Measurements from ENCODE around the gene TRIM32.

TRIM32 gene

DNA sequence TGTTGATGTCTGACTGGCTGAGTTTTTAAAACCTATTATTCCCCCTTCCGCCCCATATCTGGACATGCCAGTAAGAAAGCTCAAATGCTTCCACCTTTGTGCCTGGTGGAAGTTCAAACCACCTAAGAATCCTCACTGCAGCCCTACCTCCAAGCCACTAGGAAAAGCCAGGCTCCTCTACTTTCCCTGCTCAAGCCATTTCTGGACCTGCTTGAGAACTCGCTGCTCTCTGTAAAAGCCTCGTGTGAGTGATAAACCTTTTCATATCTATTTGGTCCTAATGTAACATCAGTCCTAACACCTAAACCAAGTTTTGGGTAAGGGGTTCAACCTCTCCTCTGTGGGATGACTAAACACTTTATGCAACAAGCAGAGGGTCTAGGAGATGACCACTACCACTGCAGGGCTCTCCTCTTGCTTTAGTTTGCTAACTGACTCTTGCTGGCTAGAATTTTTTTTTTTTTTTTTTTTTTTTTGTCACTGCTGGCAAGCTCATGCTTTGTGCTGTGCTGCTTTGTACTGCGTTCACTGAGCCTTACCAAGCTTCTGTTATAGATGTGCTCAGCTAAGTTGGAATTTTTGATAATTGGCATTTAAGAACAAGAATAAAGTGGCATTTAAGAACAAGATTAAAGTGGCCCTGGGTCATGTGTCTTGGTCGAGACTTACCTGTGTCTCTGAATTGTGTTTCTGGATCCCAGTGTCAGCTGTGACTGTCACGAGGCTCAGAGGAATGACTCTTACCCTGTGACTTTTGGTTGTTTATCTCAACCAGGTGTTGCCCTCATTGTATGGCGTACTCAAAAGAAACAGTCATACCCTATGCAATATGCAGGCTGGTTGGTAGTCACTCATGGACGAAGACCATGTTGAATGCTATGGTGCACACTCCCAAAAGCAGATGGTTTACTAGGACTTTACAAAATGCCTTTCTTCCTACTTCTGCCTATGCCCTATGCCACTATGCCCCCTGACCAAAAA is 19.5 kb downstream of the TRIM32 start:
- no peak overlapping the region for H3K4me3 ChIP-seq (ENCODE audit: control insufficient read depth in 1 of 7, extremely low read depth in 1 of 7, insufficient read depth in 4 of 7, low read depth in 2 of 7, low read length in 6 of 7)
- H3K27me3 ChIP-seq (replicated peaks in 2 of 5; ENCODE audit: control insufficient read depth in 4 of 5, insufficient read depth in 5 of 5, low read length in 4 of 5): no peaks in the 10 kb centered on the region
- no peak for DNase-seq
- H3K36me3 ChIP-seq (ENCODE audit: control insufficient read depth in 4 of 4, insufficient read depth in 4 of 4, low read length in 3 of 4): peaks cover 0 to 3% (median 0%) of the 10 kb centered on the region in 4 experiments
- H3K27ac ChIP-seq (ENCODE audit: insufficient read depth in 1 of 2, low read depth in 1 of 2, low read length in 2 of 2, poor library complexity in 1 of 2, severe bottlenecking in 2 of 2): no peak overlapping the region
- peaks cover 0 to 9% (median 0%) of the 10 kb centered on the region in 5 experiments for H3K9me3 ChIP-seq (ENCODE audit: control extremely low read depth in 1 of 5, control insufficient read depth in 4 of 5, insufficient read depth in 2 of 5, low read depth in 1 of 5, low read length in 4 of 5)
- ChIA-PET POLR2A (no interaction called here), CTCF (no interaction called here)
- WGBS (ENCODE audit: insufficient coverage): 100% methylated on average over 6 of the region's 8 CpGs
- H3K4me1 ChIP-seq (ENCODE audit: control extremely low read depth in 1 of 4, control insufficient read depth in 4 of 4, insufficient read depth in 4 of 4, low read length in 3 of 4): no peaks in the 10 kb centered on the region

DNA sequence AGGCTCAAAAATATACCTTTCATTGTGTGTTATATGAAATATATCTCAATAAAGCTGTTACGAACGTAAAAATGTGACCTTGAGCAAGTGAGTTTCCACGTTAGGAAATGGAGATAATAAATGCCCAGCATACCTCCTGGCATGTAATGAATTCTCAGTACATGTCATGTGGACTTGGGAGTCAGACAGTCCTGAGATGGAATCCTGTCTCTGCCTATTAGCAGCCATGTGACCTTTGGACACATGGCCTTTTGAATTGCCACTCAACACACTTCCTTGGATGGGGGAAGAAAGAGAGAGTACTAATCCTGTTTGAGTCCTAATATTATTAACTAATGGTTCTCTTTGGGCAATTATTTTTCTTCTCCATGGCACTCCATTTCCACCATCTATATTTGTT is 25.7 kb downstream of the TRIM32 start:
- Histone ChIP-seq H3K27me3 (replicated peaks in 2 of 5; ENCODE audit: control insufficient read depth in 4 of 5, insufficient read depth in 5 of 5, low read length in 4 of 5) (no peaks in the 10 kb centered on the region), H3K4me3 (ENCODE audit: control insufficient read depth in 1 of 7, extremely low read depth in 1 of 7, insufficient read depth in 4 of 7, low read depth in 2 of 7, low read length in 6 of 7) (no peak overlapping the region), H3K4me1 (ENCODE audit: control extremely low read depth in 1 of 4, control insufficient read depth in 4 of 4, insufficient read depth in 4 of 4, low read length in 3 of 4) (no peaks in the 10 kb centered on the region), H3K9me3 (ENCODE audit: control extremely low read depth in 1 of 5, control insufficient read depth in 4 of 5, insufficient read depth in 2 of 5, low read depth in 1 of 5, low read length in 4 of 5) (no peaks in the 10 kb centered on the region), H3K27ac (ENCODE audit: insufficient read depth in 1 of 2, low read depth in 1 of 2, low read length in 2 of 2, poor library complexity in 1 of 2, severe bottlenecking in 2 of 2) (no peak overlapping the region), H3K36me3 (ENCODE audit: control insufficient read depth in 4 of 4, insufficient read depth in 4 of 4, low read length in 3 of 4) (no peaks in the 10 kb centered on the region)
- no peak for DNase-seq
- 96% methylated on average over 3 of the region's 3 CpGs for WGBS (ENCODE audit: insufficient coverage)
- POLR2A ChIA-PET: no interaction called here
- CTCF ChIA-PET: interaction anchor here (1.6 kb wide), 1 partner anchor 24 kb away, joined by 7 read pairs; no protein-coding TSS in a partner anchor

DNA sequence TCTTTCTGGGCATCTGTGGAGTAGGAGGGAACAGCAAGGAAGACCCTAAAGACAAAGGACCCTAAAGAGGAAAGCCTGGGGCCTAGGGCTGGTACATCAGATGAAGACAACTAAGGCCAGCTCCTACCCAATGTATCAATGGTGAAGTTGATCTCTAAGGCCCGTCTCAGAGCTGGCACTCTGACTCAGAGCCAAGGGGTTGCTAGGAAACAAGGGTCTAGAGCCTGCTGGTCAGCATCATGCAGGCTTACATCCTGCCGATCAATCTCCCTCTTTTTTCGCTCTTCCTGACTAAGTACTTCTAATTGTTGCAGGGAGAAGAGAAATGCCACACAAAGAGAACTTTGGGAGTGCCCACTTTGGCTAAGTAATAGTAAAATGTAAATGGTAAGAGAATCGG is 26.2 kb downstream of the TRIM32 start:
- CTCF ChIA-PET: no interaction called here
- H3K27me3 ChIP-seq (replicated peaks in 2 of 5; ENCODE audit: control insufficient read depth in 4 of 5, insufficient read depth in 5 of 5, low read length in 4 of 5): no peaks in the 10 kb centered on the region
- no peaks in the 10 kb centered on the region for H3K4me1 ChIP-seq (ENCODE audit: control extremely low read depth in 1 of 4, control insufficient read depth in 4 of 4, insufficient read depth in 4 of 4, low read length in 3 of 4)
- 88% methylated on average over 3 of the region's 4 CpGs for whole genome bisulfite sequencing (ENCODE audit: insufficient coverage)
- no peaks in the 10 kb centered on the region for H3K9me3 ChIP-seq (ENCODE audit: control extremely low read depth in 1 of 5, control insufficient read depth in 4 of 5, insufficient read depth in 2 of 5, low read depth in 1 of 5, low read length in 4 of 5)
- no peaks in the 10 kb centered on the region for H3K36me3 ChIP-seq (ENCODE audit: control insufficient read depth in 4 of 4, insufficient read depth in 4 of 4, low read length in 3 of 4)
- H3K4me3 ChIP-seq (ENCODE audit: control insufficient read depth in 1 of 7, extremely low read depth in 1 of 7, insufficient read depth in 4 of 7, low read depth in 2 of 7, low read length in 6 of 7): no peak overlapping the region
- no peak overlapping the region for H3K27ac ChIP-seq (ENCODE audit: insufficient read depth in 1 of 2, low read depth in 1 of 2, low read length in 2 of 2, poor library complexity in 1 of 2, severe bottlenecking in 2 of 2)
- DNase-seq: no peak
- POLR2A ChIA-PET: no interaction called here

DNA sequence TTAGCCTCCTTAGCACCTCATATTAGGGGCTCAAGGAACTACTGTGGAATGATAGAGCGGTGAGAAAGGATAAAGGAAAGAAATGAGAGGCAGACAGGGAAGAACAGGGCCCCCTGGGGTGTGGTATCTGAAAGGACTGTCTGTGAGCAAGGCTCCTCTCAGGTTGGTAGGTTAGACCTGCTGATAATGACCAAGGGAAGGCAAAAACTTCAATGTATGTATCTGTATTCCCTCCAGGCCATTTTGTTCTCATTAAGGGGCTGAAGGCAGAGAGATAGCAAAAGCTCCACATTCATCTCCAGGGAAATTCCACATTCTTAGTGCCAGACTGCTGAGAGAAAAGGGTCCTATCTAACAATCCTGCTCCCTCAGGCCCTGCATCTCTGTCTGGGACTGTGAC is 28.6 kb downstream of the TRIM32 start:
- no CpG with 5 or more reads among the region's 1 CpG for WGBS (ENCODE audit: insufficient coverage)

DNA sequence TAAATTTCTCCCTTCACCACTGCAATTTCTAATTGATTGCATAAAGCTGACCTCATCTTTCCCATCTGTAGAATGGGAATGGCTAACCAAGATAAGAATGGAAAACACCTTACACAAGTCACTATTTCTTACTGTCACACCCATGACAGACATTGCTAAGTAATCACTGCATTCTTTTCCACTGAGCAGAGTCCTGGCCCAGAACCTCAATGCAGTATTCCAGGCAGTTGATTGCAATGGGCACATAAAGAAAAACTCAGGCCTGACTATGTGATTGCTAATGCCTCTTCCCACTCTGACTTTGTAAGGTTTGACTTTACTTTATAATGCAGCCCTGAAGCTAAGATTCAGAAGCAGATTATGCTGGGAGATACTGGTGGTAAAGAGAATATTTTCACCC is 29.3 kb downstream of the TRIM32 start:
- ChIA-PET CTCF (no interaction called here), POLR2A (no interaction called here)
- H3K27ac ChIP-seq (ENCODE audit: insufficient read depth in 1 of 2, low read depth in 1 of 2, low read length in 2 of 2, poor library complexity in 1 of 2, severe bottlenecking in 2 of 2): no peak overlapping the region

More for the DNA sequence above, 28.6 kb downstream of the TRIM32 start:
- no peaks in the 10 kb centered on the region for H3K27me3 ChIP-seq (replicated peaks in 2 of 5; ENCODE audit: control insufficient read depth in 4 of 5, insufficient read depth in 5 of 5, low read length in 4 of 5)
- no peaks in the 10 kb centered on the region for H3K9me3 ChIP-seq (ENCODE audit: control extremely low read depth in 1 of 5, control insufficient read depth in 4 of 5, insufficient read depth in 2 of 5, low read depth in 1 of 5, low read length in 4 of 5)
- CTCF ChIA-PET: no interaction called here
- POLR2A ChIA-PET: no interaction called here
- no peaks in the 10 kb centered on the region for H3K4me1 ChIP-seq (ENCODE audit: control extremely low read depth in 1 of 4, control insufficient read depth in 4 of 4, insufficient read depth in 4 of 4, low read length in 3 of 4)
- no peak overlapping the region for H3K4me3 ChIP-seq (ENCODE audit: control insufficient read depth in 1 of 7, extremely low read depth in 1 of 7, insufficient read depth in 4 of 7, low read depth in 2 of 7, low read length in 6 of 7)
- no peak overlapping the region for H3K27ac ChIP-seq (ENCODE audit: insufficient read depth in 1 of 2, low read depth in 1 of 2, low read length in 2 of 2, poor library complexity in 1 of 2, severe bottlenecking in 2 of 2)
- DNase-seq: no peak
- no peaks in the 10 kb centered on the region for H3K36me3 ChIP-seq (ENCODE audit: control insufficient read depth in 4 of 4, insufficient read depth in 4 of 4, low read length in 3 of 4)

DNA sequence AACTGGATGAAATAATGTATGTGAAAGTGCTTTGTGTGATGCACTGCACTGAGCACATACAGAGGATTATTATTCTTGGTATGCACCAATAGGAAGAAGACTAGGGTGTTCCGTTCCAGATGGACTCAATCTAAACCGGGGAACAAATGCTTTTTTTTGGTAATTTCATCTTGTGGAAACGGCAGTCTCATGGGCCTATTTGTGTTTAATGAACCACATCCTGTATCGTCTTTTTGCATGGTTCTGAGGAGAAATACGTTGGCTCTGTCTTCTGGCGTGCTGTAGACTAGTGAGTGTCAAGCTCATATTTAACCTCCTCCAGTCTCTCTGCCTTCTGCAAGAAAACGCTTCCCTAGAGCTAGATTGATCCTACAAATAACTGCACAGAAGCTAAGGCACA is 30.0 kb downstream of the TRIM32 start:
- 71% methylated on average over 6 of the region's 7 CpGs for WGBS (ENCODE audit: insufficient coverage)
- POLR2A ChIA-PET: no interaction called here
- Histone ChIP-seq H3K27me3 (replicated peaks in 2 of 5; ENCODE audit: control insufficient read depth in 4 of 5, insufficient read depth in 5 of 5, low read length in 4 of 5) (no peaks in the 10 kb centered on the region), H3K9me3 (ENCODE audit: control extremely low read depth in 1 of 5, control insufficient read depth in 4 of 5, insufficient read depth in 2 of 5, low read depth in 1 of 5, low read length in 4 of 5) (no peaks in the 10 kb centered on the region), H3K4me3 (ENCODE audit: control insufficient read depth in 1 of 7, extremely low read depth in 1 of 7, insufficient read depth in 4 of 7, low read depth in 2 of 7, low read length in 6 of 7) (no peak overlapping the region), H3K4me1 (ENCODE audit: control extremely low read depth in 1 of 4, control insufficient read depth in 4 of 4, insufficient read depth in 4 of 4, low read length in 3 of 4) (no peaks in the 10 kb centered on the region), H3K27ac (ENCODE audit: insufficient read depth in 1 of 2, low read depth in 1 of 2, low read length in 2 of 2, poor library complexity in 1 of 2, severe bottlenecking in 2 of 2) (no peak overlapping the region), H3K36me3 (ENCODE audit: control insufficient read depth in 4 of 4, insufficient read depth in 4 of 4, low read length in 3 of 4) (no peaks in the 10 kb centered on the region)
- CTCF ChIA-PET: interaction anchor here (1.3 kb wide), 1 partner anchor 18 kb away, joined by 4 read pairs; no protein-coding TSS in a partner anchor
- no peak for DNase-seq

More for the DNA sequence above, 29.3 kb downstream of the TRIM32 start:
- no peaks in the 10 kb centered on the region for H3K4me1 ChIP-seq (ENCODE audit: control extremely low read depth in 1 of 4, control insufficient read depth in 4 of 4, insufficient read depth in 4 of 4, low read length in 3 of 4)
- no peak overlapping the region for H3K4me3 ChIP-seq (ENCODE audit: control insufficient read depth in 1 of 7, extremely low read depth in 1 of 7, insufficient read depth in 4 of 7, low read depth in 2 of 7, low read length in 6 of 7)
- no peaks in the 10 kb centered on the region for H3K27me3 ChIP-seq (replicated peaks in 2 of 5; ENCODE audit: control insufficient read depth in 4 of 5, insufficient read depth in 5 of 5, low read length in 4 of 5)
- H3K36me3 ChIP-seq (ENCODE audit: control insufficient read depth in 4 of 4, insufficient read depth in 4 of 4, low read length in 3 of 4): no peaks in the 10 kb centered on the region
- no peaks in the 10 kb centered on the region for H3K9me3 ChIP-seq (ENCODE audit: control extremely low read depth in 1 of 5, control insufficient read depth in 4 of 5, insufficient read depth in 2 of 5, low read depth in 1 of 5, low read length in 4 of 5)
- DNase-seq: no peak

DNA sequence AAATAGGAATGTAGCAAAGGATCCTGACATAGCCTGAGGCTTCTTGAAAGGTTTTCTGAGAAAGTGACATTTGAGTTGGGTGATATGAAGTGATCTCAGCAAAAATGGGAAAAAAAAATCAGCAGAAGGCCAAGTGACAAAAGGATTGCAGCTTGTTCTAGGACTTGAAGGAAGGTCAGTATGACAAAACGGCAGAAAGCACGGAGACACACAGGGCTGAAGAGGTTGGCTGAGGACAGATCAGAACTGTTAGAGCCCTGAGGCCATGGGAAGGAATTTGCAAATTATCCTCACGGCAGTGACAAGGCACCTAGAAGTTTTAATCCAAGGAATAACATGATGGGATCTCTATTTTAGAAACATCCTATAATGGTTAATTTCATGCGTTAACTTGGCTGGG is 31.0 kb downstream of the TRIM32 start:
- no peaks in the 10 kb centered on the region for H3K9me3 ChIP-seq (ENCODE audit: control extremely low read depth in 1 of 5, control insufficient read depth in 4 of 5, insufficient read depth in 2 of 5, low read depth in 1 of 5, low read length in 4 of 5)
- H3K4me3 ChIP-seq (ENCODE audit: control insufficient read depth in 1 of 7, extremely low read depth in 1 of 7, insufficient read depth in 4 of 7, low read depth in 2 of 7, low read length in 6 of 7): no peak overlapping the region
- DNase-seq: no peak
- H3K36me3 ChIP-seq (ENCODE audit: control insufficient read depth in 4 of 4, insufficient read depth in 4 of 4, low read length in 3 of 4): no peaks in the 10 kb centered on the region
- no peak overlapping the region for H3K27ac ChIP-seq (ENCODE audit: insufficient read depth in 1 of 2, low read depth in 1 of 2, low read length in 2 of 2, poor library complexity in 1 of 2, severe bottlenecking in 2 of 2)
- ChIA-PET POLR2A (no interaction called here), CTCF (interaction anchor here (1.3 kb wide), 1 partner anchor 17 kb away, joined by 4 read pairs; no protein-coding TSS in a partner anchor)
- H3K27me3 ChIP-seq (replicated peaks in 2 of 5; ENCODE audit: control insufficient read depth in 4 of 5, insufficient read depth in 5 of 5, low read length in 4 of 5): no peaks in the 10 kb centered on the region
- WGBS (ENCODE audit: insufficient coverage): 96% methylated on average over 2 of the region's 4 CpGs
- H3K4me1 ChIP-seq (ENCODE audit: control extremely low read depth in 1 of 4, control insufficient read depth in 4 of 4, insufficient read depth in 4 of 4, low read length in 3 of 4): no peaks in the 10 kb centered on the region
